HG03108 (cell line): Measurements from ENCODE around the gene RNF208.

Experiments
- ATAC-seq: cut with Tn5 transposase; IDR thresholded peaks from one replicate; pipeline ENCODE4 v1.9.1; 2021; ENCODE audit warnings: moderate library complexity; ENCODE audit not compliant: unreplicated experiment

Gene RNF208

DNA sequence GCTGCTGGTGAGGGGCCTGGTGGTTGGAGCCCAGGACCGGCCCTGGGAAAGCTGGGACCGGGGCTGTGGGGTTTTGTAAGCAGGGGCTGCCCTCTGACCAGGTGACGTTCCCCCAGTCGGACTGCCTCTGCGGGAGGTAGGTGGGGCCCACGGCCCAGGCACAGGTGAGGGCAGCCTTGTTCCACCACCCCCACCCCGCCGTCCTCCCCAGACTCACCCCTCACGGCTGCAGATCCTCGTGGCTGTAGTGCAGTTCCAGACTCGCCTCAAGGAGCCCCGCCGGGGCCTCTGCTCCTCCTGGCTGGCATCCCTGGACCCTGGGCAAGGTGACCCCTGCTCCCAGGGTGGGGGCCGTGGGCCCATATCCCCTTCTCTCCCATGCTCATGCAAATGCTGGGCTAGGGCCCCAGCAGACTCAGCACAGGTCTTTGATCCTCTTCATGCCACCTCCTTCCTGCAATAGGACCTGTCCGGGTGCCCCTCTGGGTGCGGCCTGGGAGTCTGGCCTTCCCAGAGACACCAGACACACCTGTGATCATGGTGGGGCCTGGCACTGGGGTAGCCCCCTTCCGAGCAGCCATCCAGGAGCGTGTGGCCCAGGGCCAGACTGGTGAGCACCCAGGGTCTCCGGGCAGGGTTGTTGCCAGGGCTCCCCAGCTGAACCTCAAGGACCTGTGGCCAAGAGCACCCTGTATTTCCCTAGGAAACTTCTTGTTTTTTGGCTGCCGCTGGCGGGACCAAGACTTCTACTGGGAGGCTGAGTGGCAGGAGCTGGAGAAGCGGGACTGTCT is 6.6 kb downstream of the RNF208 start:
- ATAC-seq, result no peak

DNA sequence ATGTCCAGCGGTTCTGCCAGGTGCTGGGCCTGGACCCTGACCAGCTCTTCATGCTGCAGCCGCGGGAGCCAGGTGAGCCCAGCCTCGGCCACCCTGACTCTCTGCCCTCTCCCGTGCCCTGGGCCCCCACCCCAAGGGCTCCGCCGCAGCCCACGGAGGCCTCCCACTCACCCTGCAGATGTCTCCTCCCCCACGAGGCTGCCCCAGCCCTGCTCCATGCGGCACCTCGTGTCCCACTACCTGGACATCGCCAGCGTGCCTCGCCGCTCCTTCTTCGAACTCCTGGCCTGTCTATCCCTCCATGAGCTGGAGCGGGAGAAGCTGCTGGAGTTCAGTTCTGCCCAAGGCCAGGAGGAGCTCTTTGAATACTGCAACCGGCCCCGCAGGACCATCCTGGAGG is 7.4 kb downstream of the RNF208 start:
- no peak for ATAC-seq

DNA sequence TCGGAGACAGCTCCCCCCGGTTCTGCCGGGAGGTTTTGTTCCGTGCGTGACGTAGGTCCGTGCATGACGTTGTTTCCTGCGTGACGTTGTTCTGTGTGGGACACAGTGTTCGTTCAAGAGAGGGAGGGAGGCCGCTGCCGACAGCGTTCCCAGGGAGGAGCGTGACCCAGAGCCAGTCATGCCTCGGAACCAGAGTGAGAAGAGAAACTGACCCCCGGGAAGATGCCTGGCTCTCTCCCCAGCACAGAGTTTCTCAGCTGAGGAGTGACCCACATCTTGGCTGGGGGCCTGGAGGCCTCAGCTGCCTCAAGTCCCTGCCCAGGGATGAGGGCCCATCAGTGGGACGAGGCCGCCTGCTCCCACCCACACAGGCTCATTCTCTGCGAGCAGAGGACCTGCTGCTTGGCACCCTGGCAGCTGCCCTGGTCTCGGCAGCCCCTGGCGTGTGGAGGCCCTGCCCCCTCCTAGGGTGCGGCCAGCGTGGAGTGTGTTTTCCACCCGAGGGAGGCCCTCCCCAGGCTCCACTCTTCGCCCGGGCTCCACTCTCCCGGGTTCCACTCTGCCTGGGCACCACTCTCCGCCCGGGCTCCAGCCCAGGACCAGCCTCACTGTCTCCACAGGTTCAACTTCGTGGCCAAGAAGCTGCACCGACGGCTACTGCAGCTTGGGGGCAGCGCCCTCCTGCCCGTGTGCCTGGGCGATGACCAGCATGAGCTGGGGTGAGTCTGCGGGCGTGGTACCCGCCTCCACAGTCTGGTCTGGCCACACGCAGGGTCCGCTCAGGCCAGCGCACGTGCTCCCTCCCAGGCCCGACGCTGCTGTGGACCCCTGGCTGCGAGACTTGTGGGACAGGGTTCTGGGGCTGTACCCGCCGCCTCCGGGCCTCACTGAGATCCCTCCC is 8.6 kb downstream of the RNF208 start:
- no peak for ATAC-seq

DNA sequence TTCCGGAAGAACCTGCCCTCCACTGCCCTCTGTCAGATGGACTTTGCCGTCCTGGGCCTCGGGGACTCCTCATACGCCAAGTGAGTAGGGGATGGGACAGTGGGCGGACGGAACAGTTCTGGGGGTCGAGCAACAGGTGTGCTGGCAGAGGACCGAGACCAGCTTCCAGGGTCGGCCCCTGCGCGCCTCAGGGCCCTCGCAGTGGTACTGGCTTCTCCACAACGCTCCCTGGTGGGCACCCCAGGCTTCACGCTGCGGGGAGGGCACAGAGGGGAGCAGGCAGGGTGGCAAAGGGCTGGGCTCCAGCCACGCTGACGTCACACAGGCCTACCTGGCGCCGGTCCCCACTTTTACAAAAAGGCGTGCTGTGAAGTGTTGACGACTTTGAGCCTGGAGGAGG is 9.5 kb downstream of the RNF208 start:
- no peak for ATAC-seq

DNA sequence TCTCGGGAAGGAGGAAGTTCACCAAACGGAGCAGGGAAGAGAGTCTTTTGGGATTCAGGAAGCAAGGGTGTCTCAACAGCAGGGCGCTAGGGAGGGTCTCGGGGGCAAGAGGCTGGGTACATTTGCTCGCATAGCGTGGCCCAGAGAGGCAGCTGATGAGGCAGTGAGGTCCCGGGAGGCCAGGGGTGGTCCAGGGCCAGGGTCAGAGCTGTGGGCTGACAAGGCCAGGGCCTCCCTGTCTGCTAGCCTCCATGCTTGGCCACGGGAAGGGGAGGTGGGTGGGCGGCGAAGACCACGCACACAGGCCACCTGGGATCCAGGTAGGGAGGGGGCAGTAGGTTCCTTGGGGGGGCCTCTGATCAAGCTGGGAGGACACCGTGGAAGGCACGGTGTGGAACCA is 10.5 kb downstream of the RNF208 start:
- ATAC-seq, result no peak

DNA sequence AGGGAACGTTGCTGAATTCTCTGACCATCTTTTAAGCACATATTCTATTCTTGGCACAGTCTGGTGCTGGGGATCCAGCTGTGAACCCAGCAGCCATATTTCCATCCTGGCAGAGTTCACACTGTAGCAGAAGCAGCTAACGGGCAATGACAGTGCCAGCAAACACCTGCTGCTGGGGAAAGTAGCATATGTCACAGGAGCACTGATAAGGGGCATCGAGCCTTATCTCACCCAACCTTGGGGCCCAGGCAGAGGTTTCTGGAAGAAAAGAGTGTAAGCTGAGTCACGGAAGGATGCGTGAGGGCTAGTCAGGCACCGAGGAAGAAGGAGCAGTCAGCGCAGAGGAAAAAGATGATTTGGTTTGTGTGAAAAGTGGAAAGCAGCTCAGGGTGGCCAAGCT is 15.4 kb downstream of the RNF208 start:
- no peak for ATAC-seq

DNA sequence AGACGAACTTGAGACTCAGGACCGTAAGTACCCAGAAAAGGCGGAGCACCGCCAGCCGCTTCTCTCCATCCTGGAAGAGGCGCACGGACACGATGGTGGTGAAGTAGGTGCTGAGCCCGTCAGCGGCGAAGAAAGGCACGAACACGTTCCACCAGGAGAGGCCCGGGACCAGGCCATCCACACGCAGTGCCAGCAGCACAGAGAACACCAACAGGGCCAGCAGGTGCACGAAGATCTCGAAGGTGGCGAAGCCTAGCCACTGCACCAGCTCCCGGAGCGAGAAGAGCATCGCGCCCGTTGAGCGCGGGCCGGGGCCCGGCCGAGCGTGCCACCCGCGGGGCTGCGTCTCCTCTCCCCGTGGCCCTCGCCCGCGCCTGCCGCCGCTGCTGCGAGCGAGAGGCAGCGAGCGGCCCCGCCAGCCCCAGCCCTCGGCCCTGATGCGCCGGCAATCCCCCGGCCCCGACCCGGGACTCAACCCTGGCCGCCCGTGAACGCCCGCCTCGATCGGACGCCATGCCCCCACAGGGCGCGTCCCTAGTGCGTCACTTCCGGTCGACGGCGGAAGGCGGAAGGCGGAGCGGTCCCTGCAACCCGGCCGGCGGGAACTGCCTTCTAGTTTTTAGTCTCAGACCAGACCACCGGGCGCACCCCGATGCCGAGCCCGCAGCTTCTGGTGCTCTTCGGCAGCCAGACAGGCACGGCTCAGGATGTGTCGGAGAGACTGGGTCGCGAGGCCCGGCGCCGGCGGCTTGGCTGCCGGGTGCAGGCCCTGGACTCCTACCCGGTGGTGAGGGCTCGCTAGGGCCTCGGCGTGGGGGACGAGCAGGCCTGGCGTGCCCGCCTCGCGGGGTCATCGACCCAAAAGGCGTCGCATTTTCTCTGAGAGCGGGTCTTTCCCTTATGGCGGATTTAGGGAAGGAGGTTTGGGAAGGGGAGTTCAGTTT is 16.6 kb downstream of the RNF208 start, which contains the start of the genes NDOR1 and TMEM203:
NDOR1 (plus strand) TSS at position 575 of the 944 bp plus-strand sequence; CDS start at position 653, 78 bp downstream.
TMEM203 (minus strand) TSS at position 523 of the 944 bp plus-strand sequence; CDS start at position 289, 234 bp downstream.
- ATAC-seq, result peak; percentile 41

DNA sequence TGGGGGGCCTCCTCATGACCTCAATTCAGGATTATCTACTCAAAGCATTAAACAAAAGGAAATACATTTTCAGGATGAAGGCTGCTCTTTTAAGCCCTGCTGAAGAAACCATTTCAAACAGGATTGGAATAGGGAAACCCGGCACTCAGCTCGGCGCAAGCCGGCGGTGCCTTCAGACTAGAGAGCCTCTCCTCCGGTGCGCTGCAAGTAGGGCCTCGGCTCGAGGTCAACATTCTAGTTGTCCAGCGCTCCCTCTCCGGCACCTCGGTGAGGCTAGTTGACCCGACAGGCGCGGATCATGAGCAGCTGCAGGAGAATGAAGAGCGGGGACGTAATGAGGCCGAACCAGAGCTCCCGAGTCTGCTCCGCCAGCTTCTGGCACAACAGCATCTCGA is 17.3 kb downstream of the RNF208 start:
- no peak for ATAC-seq

DNA sequence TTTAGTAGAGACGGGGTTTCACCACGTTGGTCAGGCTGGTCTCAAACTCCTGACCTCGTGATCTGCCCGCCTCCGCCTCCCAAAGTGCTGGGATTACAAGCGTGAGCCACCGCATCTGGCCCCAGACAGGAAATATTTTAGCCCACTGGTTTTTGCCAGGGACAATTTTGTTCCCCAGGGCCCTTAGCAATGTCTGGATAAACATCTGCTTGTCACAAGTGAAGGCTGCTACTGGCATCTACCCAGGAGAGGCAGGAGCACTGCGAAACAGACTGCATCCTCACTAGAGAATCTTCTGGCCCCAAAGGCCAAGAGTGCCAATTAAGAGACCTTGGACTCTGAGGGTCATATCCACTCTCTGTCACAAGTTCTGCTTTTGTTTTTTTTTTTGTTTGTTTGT is 19.1 kb downstream of the RNF208 start:
- ATAC-seq, result no peak

DNA sequence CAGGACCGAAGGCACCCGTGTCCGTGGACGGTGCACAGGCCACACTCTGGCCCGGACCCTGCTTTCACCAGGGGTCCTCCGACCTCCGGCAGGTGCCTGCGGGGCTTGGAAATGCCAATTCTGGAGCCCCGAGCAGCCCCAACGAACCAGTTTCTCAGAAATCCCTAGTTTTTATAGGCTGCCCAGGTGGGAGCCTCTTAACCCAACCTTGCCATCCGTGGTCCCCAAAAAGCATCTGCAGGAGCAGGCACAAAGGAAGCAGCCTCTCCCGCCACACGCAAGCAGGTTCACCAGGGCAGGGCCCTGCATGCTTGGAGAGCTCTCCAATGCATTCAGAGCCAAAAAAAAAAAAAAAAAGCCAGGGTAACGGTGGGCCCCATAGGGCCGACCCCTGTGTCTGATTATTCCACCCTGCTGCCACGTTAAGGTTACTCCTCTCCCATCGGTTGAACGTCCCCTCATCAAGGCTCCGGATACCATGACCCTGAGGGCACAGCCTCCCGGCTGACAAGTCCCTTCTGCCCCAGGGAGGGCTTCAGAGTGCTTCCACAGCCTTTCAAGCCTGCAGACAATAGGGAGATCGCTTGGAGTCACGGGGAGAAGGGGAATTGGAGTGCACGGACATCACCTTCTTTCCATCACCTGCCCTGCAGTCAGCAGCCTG is 20.7 kb downstream of the RNF208 start:
- ATAC-seq, result no peak

DNA sequence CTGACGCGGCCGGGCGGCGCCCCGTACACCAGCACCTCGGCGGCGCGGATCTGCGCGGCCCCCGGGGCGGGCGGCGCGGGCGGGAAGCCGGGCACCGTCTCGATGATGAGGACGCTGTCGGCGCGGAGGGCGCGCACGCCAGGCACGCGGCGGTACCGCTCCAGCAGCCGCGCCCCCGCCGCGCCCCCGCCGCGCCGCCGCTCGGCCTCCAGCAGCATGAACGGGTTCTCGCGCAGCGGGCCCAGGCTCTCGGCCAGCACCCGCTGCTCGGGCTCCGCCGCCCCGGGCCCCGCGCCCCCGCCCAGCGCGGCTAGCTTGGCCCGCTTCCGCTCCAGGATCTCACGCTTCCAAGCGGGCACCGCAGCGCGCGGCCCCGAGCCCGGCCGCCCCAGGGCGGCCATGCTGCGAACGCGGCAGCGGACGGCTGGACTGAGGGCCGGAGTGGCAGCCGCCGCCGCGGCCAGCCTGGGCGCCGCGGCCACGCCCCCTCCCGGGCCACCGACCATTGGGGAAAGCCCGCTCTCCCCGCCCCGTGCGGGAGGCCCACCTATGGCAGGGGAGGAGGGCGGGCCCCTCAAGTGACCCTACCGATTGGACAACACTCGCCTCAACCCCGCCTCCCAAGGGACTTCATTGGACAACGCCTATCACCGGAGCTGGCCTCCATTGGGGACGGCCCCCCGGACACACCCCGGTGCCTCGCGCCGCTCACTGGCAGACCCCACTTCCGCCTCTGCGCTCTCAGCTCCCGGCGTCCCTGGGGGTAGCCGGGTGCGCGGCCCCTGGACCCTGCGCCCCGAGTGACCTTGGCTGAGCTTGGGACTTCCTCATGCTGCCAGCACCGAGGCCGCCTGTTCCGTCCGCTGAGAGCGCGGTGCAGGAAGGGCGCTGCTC is 21.5 kb downstream of the RNF208 start, which contains the start of gene TPRN:
TPRN (minus strand) TSS at position 431 of the 894 bp plus-strand sequence; CDS start at position 401, 30 bp downstream.
- peak; percentile 83 for ATAC-seq

DNA sequence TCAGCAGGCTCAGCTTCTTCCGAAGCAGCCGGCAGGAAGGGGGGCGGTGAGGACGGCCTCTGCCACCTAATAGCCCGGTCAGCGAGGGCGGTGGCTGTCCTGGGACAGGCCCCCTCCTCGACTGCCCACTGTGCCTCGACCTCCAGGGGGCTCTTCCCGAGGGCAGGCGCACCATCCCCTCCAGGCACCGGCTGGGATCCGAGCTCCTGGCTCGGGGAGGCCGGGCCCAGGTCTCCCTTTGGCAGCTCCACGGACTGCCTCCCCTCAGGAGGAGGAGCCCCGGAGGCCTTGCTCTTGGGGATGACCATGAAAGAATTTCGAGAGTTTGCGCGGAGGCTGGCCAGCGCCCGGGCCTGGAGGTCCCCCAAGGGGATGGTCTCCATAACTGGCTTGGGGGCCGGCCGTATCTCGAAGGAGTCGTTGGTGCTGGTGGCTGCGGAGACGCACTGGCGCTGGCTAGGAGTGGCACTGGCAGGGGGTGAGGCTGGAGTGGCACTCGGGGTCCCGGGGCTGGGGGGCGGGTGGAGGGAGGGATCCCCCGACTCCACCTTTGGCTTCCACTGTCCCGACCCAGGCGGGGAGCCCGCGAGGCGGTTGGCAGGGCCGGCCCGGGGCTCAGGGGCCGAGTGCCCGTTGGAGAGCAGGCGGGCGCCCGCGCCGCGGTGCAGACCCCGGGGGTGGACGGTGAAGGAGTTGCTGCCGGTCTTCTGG is 22.5 kb downstream of the RNF208 start:
- ATAC-seq, result no peak

DNA sequence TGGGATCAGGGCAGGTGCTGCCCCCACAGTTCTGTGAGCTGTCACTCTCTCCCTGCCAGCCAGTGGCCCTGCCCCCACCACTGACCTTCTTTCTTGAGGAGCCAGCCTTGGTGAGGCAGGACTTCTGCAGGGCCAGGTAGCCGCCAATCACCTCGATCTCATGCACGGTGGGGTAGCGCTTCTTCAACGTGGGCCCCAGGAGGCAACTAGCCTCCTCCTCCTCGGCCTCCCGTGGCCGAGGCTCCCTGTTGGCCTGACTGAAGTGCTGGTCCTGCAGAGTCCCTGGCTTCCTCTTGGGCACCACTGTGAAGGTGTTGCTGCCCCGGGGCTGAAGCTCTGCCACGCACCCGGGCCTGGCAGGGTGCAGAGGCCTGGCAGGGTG is 23.1 kb downstream of the RNF208 start:
- ATAC-seq, result no peak

DNA sequence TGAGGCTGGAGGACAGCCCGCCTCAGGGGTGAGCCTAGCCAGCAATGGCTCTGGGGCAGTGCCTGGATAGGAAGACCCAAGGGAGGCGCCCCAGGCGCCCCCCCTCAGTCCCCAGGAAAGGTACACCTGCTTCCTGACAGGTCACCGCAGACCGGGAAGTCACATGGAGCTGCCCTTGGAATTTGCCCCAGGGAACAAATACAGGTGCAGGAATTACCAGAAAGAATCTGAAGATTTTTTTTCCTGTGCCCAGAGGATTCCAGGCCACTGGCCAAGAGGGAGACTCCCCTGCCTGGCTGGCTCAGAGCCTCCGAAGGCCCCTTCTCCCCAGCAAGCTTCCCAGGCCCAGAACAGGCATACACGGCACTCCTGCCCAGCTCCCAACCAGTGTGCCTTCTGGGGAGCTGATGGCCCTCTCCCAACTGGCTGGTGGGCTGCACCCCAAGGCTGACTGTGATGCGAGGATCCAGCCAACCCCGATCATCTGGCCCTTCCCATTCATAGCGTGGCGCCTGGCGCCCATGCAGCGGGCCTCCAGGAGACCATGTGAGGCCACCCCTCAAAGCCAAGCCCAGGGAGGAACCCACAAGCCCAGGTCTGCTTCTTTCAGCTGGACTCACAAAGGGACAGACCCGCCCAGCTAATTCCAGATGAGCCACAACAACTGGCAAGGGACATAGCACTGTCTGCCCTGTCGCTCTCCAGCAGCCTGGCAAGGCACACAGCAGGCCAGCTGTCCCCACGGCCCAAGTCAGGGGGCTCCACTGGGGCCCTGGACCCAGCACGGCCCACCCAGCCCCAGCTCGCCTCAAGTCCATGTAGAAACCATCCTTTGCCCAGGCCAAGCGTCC is 23.8 kb downstream of the RNF208 start:
- no peak for ATAC-seq

DNA sequence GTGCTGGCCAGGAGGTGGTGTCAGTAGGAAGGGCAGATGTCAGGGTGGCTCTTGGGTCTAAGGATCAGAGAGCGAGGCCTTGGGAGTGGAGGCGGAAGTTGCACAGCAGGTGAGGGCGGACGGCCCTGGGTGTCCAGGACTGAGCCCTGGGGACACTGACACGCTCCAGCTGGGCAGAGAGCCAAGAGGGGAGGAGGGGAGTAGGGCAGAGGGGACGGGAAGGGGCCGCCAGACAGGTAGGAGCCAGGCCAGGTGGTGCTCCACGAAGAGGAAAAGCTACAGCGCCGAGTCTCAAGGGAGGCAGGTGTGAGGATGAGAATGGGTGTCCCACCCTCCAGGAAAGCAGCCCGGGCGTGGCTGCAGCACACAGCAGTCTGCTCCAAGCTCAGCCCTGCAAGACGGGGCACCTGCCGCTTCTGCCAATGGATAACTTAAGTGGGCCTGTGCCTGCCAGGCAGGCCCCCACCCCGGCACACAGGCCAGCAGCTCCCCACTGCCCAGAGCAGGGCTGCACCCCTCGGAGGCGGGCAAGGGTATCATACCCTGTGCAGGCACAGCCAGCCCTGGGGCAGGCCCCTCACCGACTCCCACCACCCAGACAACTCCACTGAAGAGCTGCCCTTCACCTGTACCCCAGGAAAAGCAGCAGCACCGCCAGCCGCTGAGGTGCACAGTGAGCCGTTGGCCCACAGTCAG is 26.4 kb downstream of the RNF208 start:
- no peak for ATAC-seq

DNA sequence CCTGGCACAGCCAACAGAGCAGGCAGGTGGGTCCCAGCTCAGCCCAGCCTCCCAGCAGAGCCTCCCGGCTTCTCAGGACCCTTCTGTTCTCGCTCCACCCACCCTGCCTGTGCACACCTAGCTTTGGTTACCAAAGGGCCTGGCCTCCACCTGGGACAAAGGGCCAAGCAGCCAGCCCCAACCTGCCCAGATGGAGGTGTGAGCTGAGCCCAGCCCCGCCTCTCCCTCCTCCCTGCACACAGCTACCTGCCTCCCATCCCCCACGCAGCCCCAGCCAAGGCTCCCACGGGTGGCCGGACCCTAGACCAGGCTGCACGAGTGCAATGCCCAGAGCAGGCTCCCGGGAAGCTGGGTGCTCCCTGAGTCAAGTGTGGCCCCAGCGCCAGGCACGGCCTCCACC is 27.1 kb downstream of the RNF208 start:
- ATAC-seq, result no peak

DNA sequence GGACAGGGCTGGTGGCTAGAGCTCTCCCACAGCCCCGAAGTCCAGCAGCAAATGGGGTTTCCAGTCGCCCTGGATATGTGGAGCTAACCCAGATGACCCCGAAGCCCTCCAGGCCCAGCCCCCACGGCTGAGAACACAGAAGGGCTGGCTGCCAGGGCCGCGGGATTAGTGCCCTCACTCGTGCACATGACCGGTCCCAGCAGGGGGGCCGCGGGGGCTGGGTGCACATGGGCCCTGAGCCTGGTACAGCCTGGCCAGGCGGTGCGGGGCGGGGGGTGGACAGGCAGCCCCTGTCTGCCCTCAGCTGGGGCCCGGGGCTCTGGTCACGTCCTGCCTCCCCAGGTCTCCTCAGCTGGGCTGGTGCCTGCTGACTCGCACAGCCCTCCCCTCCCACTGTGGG is 27.7 kb downstream of the RNF208 start:
- ATAC-seq, result no peak
